WTC11 (cell line): Measurements from ENCODE around the gene PDLIM5.

ENCODE experiments used
- CREB1 ChIP-seq: sonication (generic); formaldehyde crosslinking; IDR thresholded peaks from 2 replicates; pipeline ENCODE4 v1.8.0; 2023; ENCODE audit warnings: mild to moderate bottlenecking, missing genetic modification reagents
- ESRRA ChIP-seq: sonication (generic); formaldehyde crosslinking; IDR thresholded peaks from 2 replicates; pipeline ENCODE4 v1.8.1; 2022; ENCODE audit warnings: mild to moderate bottlenecking, missing genetic modification reagents, borderline replicate concordance
- JUN ChIP-seq: sonication (generic); formaldehyde crosslinking; IDR thresholded peaks from 2 replicates; pipeline ENCODE4 v1.8.0; 2023; ENCODE audit warnings: mild to moderate bottlenecking, missing genetic modification reagents
- MYBL2 ChIP-seq: sonication (generic); formaldehyde crosslinking; IDR thresholded peaks from 2 replicates; pipeline ENCODE4 v1.8.1; 2023; ENCODE audit warnings: mild to moderate bottlenecking, moderate library complexity, missing genetic modification reagents
- NFYB ChIP-seq: sonication (generic); formaldehyde crosslinking; conservative IDR thresholded peaks from 2 replicates; pipeline ENCODE4 v1.8.0; 2022; ENCODE audit warnings: low read depth, missing genetic modification reagents
- SP1 ChIP-seq: sonication (generic); formaldehyde crosslinking; conservative IDR thresholded peaks from 2 replicates; pipeline ENCODE4 v1.8.1; 2022; ENCODE audit warnings: missing genetic modification reagents
- ZNF416 ChIP-seq: fragments of 250-450 bp; sonication (Bioruptor Pico); IDR thresholded peaks from 2 replicates; pipeline ENCODE4 v1.9.0; 2021; ENCODE audit warnings: mild to moderate bottlenecking, inconsistent platforms
- TF ChIP-seq, protein P1 (sequence below): fragments of 200-600 bp; IDR thresholded peaks from 2 replicates; pipeline ENCODE4 v1.8.0; 2022; ENCODE audit warnings: antibody characterized with exemption
- TF ChIP-seq, protein P2 (sequence below): sonication (generic); formaldehyde crosslinking; IDR thresholded peaks from 2 replicates; pipeline ENCODE4 v1.8.0; 2022; ENCODE audit warnings: mild to moderate bottlenecking, missing genetic modification reagents

- TF ChIP-seq, protein P1, sequence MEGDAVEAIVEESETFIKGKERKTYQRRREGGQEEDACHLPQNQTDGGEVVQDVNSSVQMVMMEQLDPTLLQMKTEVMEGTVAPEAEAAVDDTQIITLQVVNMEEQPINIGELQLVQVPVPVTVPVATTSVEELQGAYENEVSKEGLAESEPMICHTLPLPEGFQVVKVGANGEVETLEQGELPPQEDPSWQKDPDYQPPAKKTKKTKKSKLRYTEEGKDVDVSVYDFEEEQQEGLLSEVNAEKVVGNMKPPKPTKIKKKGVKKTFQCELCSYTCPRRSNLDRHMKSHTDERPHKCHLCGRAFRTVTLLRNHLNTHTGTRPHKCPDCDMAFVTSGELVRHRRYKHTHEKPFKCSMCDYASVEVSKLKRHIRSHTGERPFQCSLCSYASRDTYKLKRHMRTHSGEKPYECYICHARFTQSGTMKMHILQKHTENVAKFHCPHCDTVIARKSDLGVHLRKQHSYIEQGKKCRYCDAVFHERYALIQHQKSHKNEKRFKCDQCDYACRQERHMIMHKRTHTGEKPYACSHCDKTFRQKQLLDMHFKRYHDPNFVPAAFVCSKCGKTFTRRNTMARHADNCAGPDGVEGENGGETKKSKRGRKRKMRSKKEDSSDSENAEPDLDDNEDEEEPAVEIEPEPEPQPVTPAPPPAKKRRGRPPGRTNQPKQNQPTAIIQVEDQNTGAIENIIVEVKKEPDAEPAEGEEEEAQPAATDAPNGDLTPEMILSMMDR, result no peak
- TF ChIP-seq CREB1 (no peak), MYBL2 (CRISPR knock-in tag) (no peak), ZNF416 (CRISPR knock-in tag) (no peak), SP1 (no peak), ESRRA (CRISPR knock-in tag) (no peak), JUN (no peak), NFYB (no peak)
- TF ChIP-seq, protein P2, sequence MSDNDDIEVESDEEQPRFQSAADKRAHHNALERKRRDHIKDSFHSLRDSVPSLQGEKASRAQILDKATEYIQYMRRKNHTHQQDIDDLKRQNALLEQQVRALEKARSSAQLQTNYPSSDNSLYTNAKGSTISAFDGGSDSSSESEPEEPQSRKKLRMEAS, result no peak
Measured at GRCh38 chr4:94508296-94508695, 56.6 kb downstream of the PDLIM5 start.
